Activated CD4-positive, alpha-beta memory T cell treated with anti-CD3 and anti-CD28 coated beads, Interleukin-2, amount 10 ng/mL, durations not matched to agents 7 days and 5 days (primary cell): ENCODE results near the gene AP2B1. TPM values are rescaled to one million over a fixed set of nuclear protein-coding genes. Genes with fewer than 3 reads are reported as not detected.
A peak's percentile ranks its signal among the peaks of the same experiment; 100 is the strongest.
"Not testable (repeated sequence)": the region's sequence is repeated elsewhere in the genome, so short reads cannot be mapped to it uniquely, and the experiment has no call there.

Source experiments
- CTCF ChIA-PET: fragments of 350-600 bp; sonication (Branson Sonifier 250); formaldehyde crosslinking; loops from one replicate; lab custom pipeline; 2021; ENCODE audit warnings: antibody characterized with exemption, inconsistent platforms; lab: Charles Lee
- POLR2A ChIA-PET: fragments of 350-600 bp; sonication (Branson Sonifier 250); formaldehyde crosslinking; loops from one replicate; lab custom pipeline; 2021; ENCODE audit warnings: antibody characterized with exemption; lab: Charles Lee
- DNase-seq: peaks from one replicate; pipeline ENCODE4 v3.0.0-alpha.2; 2020
- H3K27ac Mint-ChIP-seq: one replicate; pipeline ENCODE4 v1.8.0; 2021; ENCODE audit warnings: mild to moderate bottlenecking, mixed read lengths
- H3K27me3 Mint-ChIP-seq: one replicate; pipeline ENCODE4 v1.8.0; 2021; ENCODE audit warnings: mixed read lengths
- H3K36me3 Mint-ChIP-seq: one replicate; pipeline ENCODE4 v1.8.0; 2021; ENCODE audit warnings: low read depth, mixed read lengths
- H3K4me1 Mint-ChIP-seq: one replicate; pipeline ENCODE4 v1.8.0; 2021; ENCODE audit warnings: mixed read lengths
- H3K4me3 Mint-ChIP-seq: one replicate; pipeline ENCODE4 v1.8.0; 2021; ENCODE audit warnings: mild to moderate bottlenecking, mixed read lengths
- H3K9me3 Mint-ChIP-seq: one replicate; pipeline ENCODE4 v1.8.0; 2021; ENCODE audit warnings: mixed read lengths
- total RNA-seq, 2 experiments: library from RNA; stranded (reverse); gene quantifications; one replicate each; pipeline ENCODE4 v1.2.3, GENCODE V29; 2021

The AP2B1 gene
- total RNA-seq, 2 experiments from 2014 or later = 196 to 203 TPM

DNA sequence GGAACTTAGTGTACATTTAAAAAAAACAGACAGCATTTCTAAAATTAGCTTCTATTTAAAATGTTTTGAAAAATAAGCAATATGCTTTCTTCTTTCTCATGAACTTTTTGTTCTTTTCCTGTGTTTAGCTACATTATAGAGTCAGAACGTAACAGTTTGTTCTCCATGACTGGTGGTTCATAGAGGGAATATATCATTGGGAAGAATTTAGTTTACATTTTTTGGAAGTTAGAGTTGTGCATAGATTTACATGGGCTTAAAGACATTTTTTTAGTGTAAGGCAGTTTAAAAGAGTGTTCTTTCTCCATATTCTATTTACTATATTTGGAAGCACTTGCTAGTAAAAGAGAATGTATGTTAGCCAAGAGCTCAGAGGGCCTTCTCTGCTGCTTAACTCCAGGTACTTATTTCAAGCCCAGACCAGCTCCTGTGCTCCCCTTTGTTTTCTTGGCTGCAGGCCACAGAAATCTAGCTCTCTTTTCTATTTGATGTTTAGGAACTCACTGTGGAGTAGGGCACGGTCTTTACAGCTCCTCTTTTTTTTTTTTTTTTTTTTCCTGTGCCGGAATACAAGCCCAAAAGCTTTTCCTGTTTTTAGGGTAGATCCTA, 20.2 kb downstream of the AP2B1 start:
- Mint-ChIP-seq H3K9me3 (no peaks in the 10 kb centered on the region), H3K36me3 (peaks cover 56% of the 10 kb centered on the region), H3K4me1 (peaks cover 2% of the 10 kb centered on the region), H3K27me3 (no peaks in the 10 kb centered on the region), H3K27ac (no peak overlapping the region), H3K4me3 (no peak overlapping the region)
- POLR2A ChIA-PET = interaction anchor here (0.6 kb wide), 1 partner anchor 18 kb away, joined by 3 read pairs; no protein-coding TSS in a partner anchor
- DNase-seq = no peak
- CTCF ChIA-PET = interaction anchor here (0.6 to 1.2 kb wide), 9 partner anchors 11 to 349 kb away, joined by 3 to 5 read pairs (median 3); no protein-coding TSS in a partner anchor

DNA sequence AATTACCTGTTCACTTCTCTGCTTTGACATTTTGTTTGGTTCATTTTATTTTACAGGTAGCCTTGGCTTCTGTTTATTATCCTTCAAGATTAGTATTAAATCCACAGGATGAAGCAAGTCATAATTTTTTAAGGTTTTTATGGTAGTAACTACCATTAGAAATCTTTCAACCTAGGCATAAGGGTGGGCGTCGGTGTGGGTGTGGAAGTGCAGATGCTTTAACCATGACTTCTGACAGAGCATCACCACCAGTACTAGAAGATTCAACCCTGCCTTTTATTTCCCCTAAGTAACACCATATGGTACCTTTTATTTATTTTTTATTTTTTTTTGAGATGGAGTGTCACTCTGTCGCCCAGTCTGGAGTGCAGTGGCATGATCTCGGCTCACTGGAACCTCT, 22.7 kb downstream of the AP2B1 start:
- no peak overlapping the region for H3K4me3 Mint-ChIP-seq
- peaks cover 2% of the 10 kb centered on the region for H3K4me1 Mint-ChIP-seq
- no peak overlapping the region for H3K27ac Mint-ChIP-seq
- H3K27me3 Mint-ChIP-seq = no peaks in the 10 kb centered on the region
- no peak for DNase-seq
- H3K9me3 Mint-ChIP-seq = no peaks in the 10 kb centered on the region
- ChIA-PET CTCF (interaction anchor here (0.7 kb wide), 1 partner anchor 37 kb away, joined by 3 read pairs; no protein-coding TSS in a partner anchor), POLR2A (no interaction called here)
- peaks cover 49% of the 10 kb centered on the region for H3K36me3 Mint-ChIP-seq

DNA sequence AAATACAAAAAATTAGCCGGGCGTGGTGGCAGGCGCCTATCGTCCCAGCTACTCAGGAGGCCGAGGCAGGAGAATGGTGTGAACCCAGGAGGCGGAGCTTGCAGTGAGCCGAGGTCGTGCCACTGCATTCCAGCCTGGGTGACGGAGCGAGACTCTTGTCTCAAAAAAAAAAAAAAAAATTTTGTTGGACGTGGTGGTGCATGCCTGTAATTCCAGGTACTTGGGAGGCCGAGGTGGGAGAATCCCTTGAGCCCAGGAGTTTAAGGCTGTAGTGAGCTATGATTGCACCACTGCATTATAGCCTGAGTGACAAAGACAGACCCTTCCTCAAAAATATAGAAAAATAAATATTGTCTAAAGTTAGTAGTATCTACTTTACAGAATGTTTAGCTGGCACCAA, 23.6 kb downstream of the AP2B1 start:
- H3K36me3 Mint-ChIP-seq = peaks cover 45% of the 10 kb centered on the region
- not testable (repeated sequence) for H3K4me3 Mint-ChIP-seq, H3K27ac Mint-ChIP-seq, H3K4me1 Mint-ChIP-seq, H3K9me3 Mint-ChIP-seq, DNase-seq, H3K27me3 Mint-ChIP-seq
- ChIA-PET CTCF (interaction anchor here (0.7 to 2.4 kb wide), 2 partner anchors 8 to 137 kb away, joined by 3 to 16 read pairs; no protein-coding TSS in a partner anchor), POLR2A (interaction anchor here (0.6 kb wide), 1 partner anchor 31 kb away, joined by 3 read pairs; no protein-coding TSS in a partner anchor)

DNA sequence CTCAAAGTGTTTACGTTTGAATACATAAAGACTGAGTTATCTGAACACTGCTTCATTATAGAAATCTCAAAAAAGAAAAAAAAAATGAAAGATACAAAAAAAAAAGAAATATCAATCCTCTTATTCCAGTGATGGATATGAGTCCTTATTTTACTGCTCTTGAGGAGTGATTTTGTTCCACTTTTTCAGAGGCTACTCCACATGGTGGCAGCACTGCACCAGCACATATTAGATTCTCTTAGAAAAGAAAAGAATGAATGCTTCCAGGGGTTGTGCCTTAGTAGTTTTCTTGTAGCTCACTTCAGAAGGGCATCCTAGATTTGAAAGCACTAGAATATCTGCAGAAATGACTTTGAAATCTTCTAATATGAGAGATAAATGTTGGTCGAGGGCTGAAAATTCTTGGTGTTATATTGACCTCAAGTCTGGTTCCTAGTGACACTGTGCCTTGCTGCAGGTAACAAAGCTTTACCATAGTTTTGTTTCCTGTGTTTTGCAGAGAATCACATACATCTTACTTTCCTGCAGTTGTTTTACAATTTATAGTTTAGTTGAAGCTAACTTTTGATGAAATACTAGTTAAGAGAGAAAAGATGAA, 25.9 kb downstream of the AP2B1 start:
- no peaks in the 10 kb centered on the region for H3K27me3 Mint-ChIP-seq
- ChIA-PET POLR2A (interaction anchor here (0.6 to 1.4 kb wide), 7 partner anchors 12 to 301 kb away, joined by 3 to 8 read pairs (median 3); partner anchors contain the start of gene TAF15), CTCF (interaction anchor here (0.8 to 3.1 kb wide), 23 partner anchors 8 to 649 kb away, joined by 3 to 27 read pairs (median 6); partner anchors contain the start of genes PEX12 and TAF15)
- no peak overlapping the region for H3K4me3 Mint-ChIP-seq
- H3K27ac Mint-ChIP-seq = no peak overlapping the region
- H3K4me1 Mint-ChIP-seq = no peaks in the 10 kb centered on the region
- H3K36me3 Mint-ChIP-seq = peaks cover 35% of the 10 kb centered on the region
- no peaks in the 10 kb centered on the region for H3K9me3 Mint-ChIP-seq
- peak; percentile 45 for DNase-seq

DNA sequence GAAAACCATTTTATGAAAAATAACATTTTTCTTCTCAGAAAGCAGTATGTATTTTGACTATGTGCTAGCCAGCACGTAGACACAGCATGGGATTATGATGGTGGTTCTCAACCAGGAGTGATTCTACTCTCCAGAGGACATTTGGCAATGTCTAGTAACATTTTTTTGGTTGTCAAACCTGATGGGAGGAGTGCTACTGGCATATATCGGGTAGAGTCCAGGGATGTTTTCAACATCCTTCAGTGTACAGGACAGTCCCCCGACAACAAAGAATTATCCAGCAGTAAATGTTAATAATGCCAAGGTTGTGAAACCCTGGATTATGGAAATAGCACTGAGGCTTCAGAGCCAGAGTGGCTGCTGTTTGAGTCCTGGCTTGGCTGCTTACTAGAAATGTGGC, 27.7 kb downstream of the AP2B1 start:
- H3K9me3 Mint-ChIP-seq = no peaks in the 10 kb centered on the region
- CTCF ChIA-PET = interaction anchor here (0.6 to 3.1 kb wide), 7 partner anchors 25 to 651 kb away, joined by 3 to 27 read pairs (median 5); partner anchors contain the start of gene PEX12
- H3K27ac Mint-ChIP-seq = no peak overlapping the region
- DNase-seq = no peak
- peaks cover 27% of the 10 kb centered on the region for H3K36me3 Mint-ChIP-seq
- H3K4me1 Mint-ChIP-seq = no peaks in the 10 kb centered on the region
- H3K4me3 Mint-ChIP-seq = no peak overlapping the region
- POLR2A ChIA-PET = no interaction called here
- H3K27me3 Mint-ChIP-seq = no peaks in the 10 kb centered on the region

DNA sequence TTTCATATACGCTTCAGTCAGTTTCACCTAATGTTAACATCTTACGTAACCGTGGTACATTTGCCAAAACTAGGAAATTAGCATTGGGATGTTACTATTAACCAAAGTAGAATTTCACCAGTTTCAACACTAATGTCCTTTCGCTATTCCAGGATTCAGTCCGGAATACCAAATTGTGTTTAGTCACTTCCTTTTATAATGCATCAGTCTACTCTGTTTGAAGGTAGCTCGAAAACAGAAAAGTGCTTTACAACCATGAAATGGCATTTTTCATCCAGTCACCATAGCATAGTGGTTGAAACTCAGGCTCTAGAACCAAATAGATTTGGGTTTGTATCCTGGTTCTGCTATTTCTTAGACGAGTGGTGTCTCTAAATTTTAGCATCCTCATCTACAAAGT, 29.4 kb downstream of the AP2B1 start:
- no peak for DNase-seq
- Mint-ChIP-seq H3K4me3 (no peak overlapping the region), H3K36me3 (peaks cover 20% of the 10 kb centered on the region), H3K4me1 (no peaks in the 10 kb centered on the region), H3K27ac (no peak overlapping the region), H3K27me3 (no peaks in the 10 kb centered on the region), H3K9me3 (no peaks in the 10 kb centered on the region)
- POLR2A ChIA-PET = no interaction called here
- CTCF ChIA-PET = no interaction called here

DNA sequence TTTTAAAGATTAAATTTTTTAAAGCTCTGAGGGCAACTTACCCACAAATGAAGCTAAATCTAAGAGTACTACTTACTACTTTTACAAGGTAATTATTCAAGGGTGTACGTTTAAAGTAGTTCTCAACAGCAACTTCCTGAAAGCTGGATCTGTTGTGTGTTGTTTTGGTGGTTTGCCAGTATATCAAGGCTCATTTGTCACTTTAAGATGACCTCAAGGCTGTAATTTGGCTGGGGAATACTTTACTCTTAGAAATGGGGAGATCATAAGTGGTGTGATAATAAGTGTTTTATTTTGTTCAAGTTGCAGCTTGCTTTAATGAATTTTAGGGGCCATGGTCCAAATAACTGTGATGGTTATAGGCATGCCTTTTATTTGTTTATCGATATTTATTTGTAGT, 30.4 kb downstream of the AP2B1 start:
- ChIA-PET CTCF (no interaction called here), POLR2A (no interaction called here)
- no peaks in the 10 kb centered on the region for H3K4me1 Mint-ChIP-seq
- H3K4me3 Mint-ChIP-seq = no peak overlapping the region
- H3K27ac Mint-ChIP-seq = no peak overlapping the region
- H3K9me3 Mint-ChIP-seq = no peaks in the 10 kb centered on the region
- H3K36me3 Mint-ChIP-seq = peaks cover 19% of the 10 kb centered on the region
- DNase-seq = no peak
- H3K27me3 Mint-ChIP-seq = no peaks in the 10 kb centered on the region

DNA sequence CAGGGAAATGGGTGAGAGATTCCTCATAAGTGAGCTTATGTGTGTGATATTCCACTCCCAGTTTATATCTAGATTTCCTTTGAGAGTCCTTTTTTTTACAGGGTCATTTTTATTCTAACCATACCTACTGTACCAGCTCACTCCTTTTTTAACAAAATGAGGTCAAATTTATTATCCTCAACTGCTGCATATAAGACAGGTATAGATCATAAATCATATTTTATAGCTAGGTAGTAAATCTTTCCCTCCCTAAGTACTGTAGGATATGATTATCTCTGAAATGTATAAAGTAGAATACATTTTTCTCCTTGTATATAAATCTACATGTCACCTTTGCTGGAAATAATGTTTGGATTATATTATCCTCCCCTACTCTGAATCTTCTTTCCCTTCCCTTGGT, 31.5 kb downstream of the AP2B1 start:
- CTCF ChIA-PET = interaction anchor here (0.7 to 1.1 kb wide), 3 partner anchors 8 to 146 kb away, joined by 3 to 4 read pairs (median 3); no protein-coding TSS in a partner anchor
- H3K27me3 Mint-ChIP-seq = no peaks in the 10 kb centered on the region
- POLR2A ChIA-PET = no interaction called here

DNA sequence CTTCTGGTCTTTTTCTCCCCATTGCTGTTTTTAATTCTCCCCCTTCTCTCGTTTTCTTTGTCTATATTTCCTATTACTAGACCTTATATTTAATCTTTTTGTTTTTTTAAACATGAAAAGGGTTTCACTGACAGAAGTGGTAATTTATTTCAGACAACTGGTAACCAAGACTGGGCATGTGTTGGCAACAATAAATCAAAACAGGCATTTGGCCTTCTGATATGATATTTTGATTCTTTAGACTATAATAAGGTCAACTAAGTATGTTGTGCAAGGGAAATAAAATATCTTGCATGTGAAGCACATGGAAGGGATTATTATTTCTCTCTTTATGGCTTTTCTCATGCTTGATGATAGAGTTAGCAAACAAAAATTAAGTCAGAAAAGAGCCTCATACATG, 34.6 kb downstream of the AP2B1 start:
- Mint-ChIP-seq H3K4me3 (no peak overlapping the region), H3K4me1 (no peaks in the 10 kb centered on the region), H3K9me3 (no peaks in the 10 kb centered on the region), H3K27me3 (no peaks in the 10 kb centered on the region), H3K36me3 (peaks cover 39% of the 10 kb centered on the region), H3K27ac (no peak overlapping the region)
- ChIA-PET POLR2A (no interaction called here), CTCF (interaction anchor here (1.2 to 3.0 kb wide), 2 partner anchors 9 to 143 kb away, joined by 4 to 10 read pairs; no protein-coding TSS in a partner anchor)
- DNase-seq = no peak

More for the DNA sequence above, 31.5 kb downstream of the AP2B1 start:
- Mint-ChIP-seq H3K9me3 (no peaks in the 10 kb centered on the region), H3K36me3 (peaks cover 12% of the 10 kb centered on the region), H3K4me1 (no peaks in the 10 kb centered on the region), H3K4me3 (no peak overlapping the region), H3K27ac (no peak overlapping the region)
- no peak for DNase-seq

DNA sequence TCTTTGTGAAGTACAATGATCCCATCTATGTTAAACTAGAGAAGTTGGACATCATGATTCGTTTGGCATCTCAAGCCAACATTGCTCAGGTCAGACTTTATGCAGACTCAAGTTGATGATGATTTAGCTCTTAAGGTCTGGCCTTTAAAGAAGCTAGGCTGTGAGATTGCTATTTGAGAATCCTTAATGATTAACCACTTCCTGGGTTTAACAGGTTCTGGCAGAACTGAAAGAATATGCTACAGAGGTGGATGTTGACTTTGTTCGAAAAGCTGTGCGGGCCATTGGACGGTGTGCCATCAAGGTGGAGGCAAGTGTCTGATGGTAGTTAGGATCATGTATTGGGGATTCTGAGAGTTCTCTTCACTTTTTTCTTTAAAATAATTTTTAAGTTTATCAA, 40.3 kb downstream of the AP2B1 start:
- H3K9me3 Mint-ChIP-seq = no peaks in the 10 kb centered on the region
- CTCF ChIA-PET = interaction anchor here (0.9 to 2.3 kb wide), 2 partner anchors 10 to 14 kb away, joined by 3 to 7 read pairs; no protein-coding TSS in a partner anchor
- DNase-seq = no peak
- POLR2A ChIA-PET = no interaction called here
- no peaks in the 10 kb centered on the region for H3K27me3 Mint-ChIP-seq
- no peak overlapping the region for H3K4me3 Mint-ChIP-seq
- H3K4me1 Mint-ChIP-seq = no peaks in the 10 kb centered on the region
- peaks cover 59% of the 10 kb centered on the region for H3K36me3 Mint-ChIP-seq
- H3K27ac Mint-ChIP-seq = no peak overlapping the region

DNA sequence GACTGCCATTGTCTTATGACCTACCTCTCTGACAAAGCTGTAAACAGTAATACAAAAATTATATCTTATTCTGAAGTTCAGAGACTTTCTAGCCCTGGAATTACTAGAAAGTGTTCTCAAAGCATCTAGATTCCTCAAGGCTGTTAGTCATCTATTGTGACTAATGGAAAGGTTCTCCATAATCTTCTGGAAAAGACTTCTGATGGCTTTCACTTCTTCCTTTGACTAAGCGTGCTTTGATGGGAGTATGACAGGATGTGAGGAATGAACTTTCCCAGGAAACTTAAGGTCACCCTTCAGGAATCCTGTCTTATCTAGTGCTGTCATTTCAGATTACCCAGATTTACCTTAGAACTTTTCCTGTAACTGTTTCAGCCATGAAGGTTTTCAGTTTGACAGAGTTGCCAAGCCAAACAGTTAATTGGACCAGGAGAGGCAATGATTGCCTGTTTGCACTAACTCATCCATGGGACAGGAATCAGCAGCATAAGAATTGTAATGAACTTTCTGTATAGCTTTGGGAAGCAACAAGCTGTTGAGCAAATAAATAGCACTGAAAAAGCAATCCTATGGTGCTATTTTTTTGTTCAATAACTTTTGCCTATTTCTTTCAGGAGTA, 43.5 kb downstream of the AP2B1 start:
- Mint-ChIP-seq H3K4me3 (no peak overlapping the region), H3K36me3 (peaks cover 50% of the 10 kb centered on the region), H3K9me3 (no peaks in the 10 kb centered on the region), H3K27ac (no peak overlapping the region), H3K27me3 (no peaks in the 10 kb centered on the region), H3K4me1 (no peaks in the 10 kb centered on the region)
- ChIA-PET CTCF (interaction anchor here (0.6 kb wide), 1 partner anchor 16 kb away, joined by 4 read pairs; no protein-coding TSS in a partner anchor), POLR2A (no interaction called here)
- no peak for DNase-seq

DNA sequence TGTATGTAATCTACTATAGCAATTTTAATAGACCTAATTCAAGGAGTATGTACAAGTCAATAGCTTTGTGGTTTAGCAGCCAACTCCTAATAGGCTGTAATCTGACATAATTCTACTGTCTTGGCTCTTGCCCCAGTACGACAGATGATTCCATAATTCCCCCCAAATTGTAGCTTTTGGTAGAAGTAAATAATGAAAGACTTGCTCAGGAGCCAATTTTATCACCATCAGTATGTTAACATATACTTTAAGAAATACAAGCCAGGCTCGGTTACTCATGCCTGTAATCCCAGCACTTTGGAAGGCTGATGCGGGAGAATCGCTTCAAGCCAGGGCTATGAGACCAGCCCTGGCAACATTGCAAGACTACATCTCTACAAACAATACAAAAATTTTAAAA, 53.9 kb downstream of the AP2B1 start:
- no peak for DNase-seq
- POLR2A ChIA-PET = no interaction called here
- Mint-ChIP-seq H3K27ac (no peak overlapping the region), H3K9me3 (no peaks in the 10 kb centered on the region), H3K36me3 (peaks cover 57% of the 10 kb centered on the region), H3K27me3 (no peaks in the 10 kb centered on the region), H3K4me3 (no peak overlapping the region), H3K4me1 (no peaks in the 10 kb centered on the region)
- CTCF ChIA-PET = interaction anchor here (1.1 kb wide), 1 partner anchor 106 kb away, joined by 3 read pairs; no protein-coding TSS in a partner anchor

DNA sequence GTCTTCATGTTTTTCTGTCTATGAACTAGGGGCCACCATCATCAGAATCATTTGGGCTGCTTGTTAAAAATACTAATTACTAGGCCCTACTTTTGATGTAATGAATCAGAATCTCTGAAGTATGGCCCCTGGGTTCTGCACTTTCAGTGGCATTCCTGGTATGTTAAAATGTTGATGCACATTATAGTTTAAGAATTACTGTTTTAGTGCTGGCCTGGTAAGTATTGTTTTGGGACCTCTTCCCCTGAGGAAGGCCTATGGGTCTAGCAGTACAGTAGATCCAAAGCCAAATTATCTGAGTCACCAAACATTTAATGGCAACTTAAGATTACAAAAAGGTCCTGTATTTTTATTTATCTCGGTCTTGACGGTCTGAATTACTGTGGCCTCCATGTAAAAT, 58.8 kb downstream of the AP2B1 start:
- no peaks in the 10 kb centered on the region for H3K9me3 Mint-ChIP-seq
- no peak for DNase-seq
- H3K36me3 Mint-ChIP-seq = peaks cover 51% of the 10 kb centered on the region
- no peak overlapping the region for H3K4me3 Mint-ChIP-seq
- no peaks in the 10 kb centered on the region for H3K4me1 Mint-ChIP-seq
- no peak overlapping the region for H3K27ac Mint-ChIP-seq
- ChIA-PET CTCF (no interaction called here), POLR2A (no interaction called here)
- H3K27me3 Mint-ChIP-seq = no peaks in the 10 kb centered on the region
